Liver (tissue), 9 donors: ENCODE data around the gene NEK11. TPM values are rescaled to one million over a fixed set of nuclear protein-coding genes. Genes with fewer than 3 reads are reported as not detected.

ENCODE experiments used
- DNase-seq: peaks from one replicate; pipeline ENCODE4 v3.0.0-alpha.2; 2017; ENCODE audit warnings: low spot score
- H3K27ac ChIP-seq, 2 donors: one replicate each; pipeline ENCODE4 v1.7.0; 2013; ENCODE audit warnings: inconsistent platforms in 2 of 2, low read length in 2 of 2, control low read depth in 1 of 2, low read depth in 1 of 2, mild to moderate bottlenecking in 1 of 2
- H3K27me3 ChIP-seq, 4 donors: one replicate each; pipeline versions ENCODE4 v1.6.1 to v1.7.0; 2013; ENCODE audit warnings: low read length in 3 of 4, inconsistent platforms in 1 of 4, mild to moderate bottlenecking in 1 of 4, moderate library complexity in 1 of 4; ENCODE audit not compliant: control insufficient read depth in 4 of 4, insufficient read depth in 4 of 4
- H3K36me3 ChIP-seq, 4 donors: one replicate each; pipeline versions ENCODE4 v1.6.1 to v1.7.0; 2013; ENCODE audit warnings: low read length in 3 of 4, mild to moderate bottlenecking in 3 of 4, low read depth in 1 of 4, moderate library complexity in 1 of 4; ENCODE audit not compliant: control insufficient read depth in 4 of 4, insufficient read depth in 3 of 4
- H3K4me1 ChIP-seq, 4 donors: one replicate each; pipeline versions ENCODE4 v1.6.1 to v1.7.0; 2013; ENCODE audit warnings: low read length in 3 of 4, mild to moderate bottlenecking in 3 of 4, moderate library complexity in 1 of 4; ENCODE audit not compliant: control insufficient read depth in 4 of 4, insufficient read depth in 4 of 4
- H3K4me3 ChIP-seq, 3 donors: one replicate each; pipeline versions ENCODE4 v1.6.1 to v1.7.0; 2013; ENCODE audit warnings: low read length in 3 of 3, control low read depth in 1 of 3, low read depth in 1 of 3, mild to moderate bottlenecking in 1 of 3
- H3K9ac ChIP-seq, 2 donors: one replicate each; pipeline ENCODE4 v1.7.0; 2013; ENCODE audit warnings: low read length in 2 of 2, mild to moderate bottlenecking in 2 of 2, moderate library complexity in 2 of 2, control low read depth in 1 of 2, low read depth in 1 of 2
- H3K9me3 ChIP-seq, 4 donors: one replicate each; pipeline versions ENCODE4 v1.6.1 to v1.7.0; 2013; ENCODE audit warnings: low read length in 3 of 4; ENCODE audit not compliant: control insufficient read depth in 4 of 4
- EGR1 ChIP-seq, 2 donors: IDR thresholded peaks; 2 replicates each; pipeline ENCODE4 v1.6.1; 2016 to 2018; ENCODE audit warnings: antibody characterized with exemption in 2 of 2, low read depth in 2 of 2
- FOXA1 ChIP-seq: IDR thresholded peaks from 2 replicates; pipeline ENCODE4 v1.6.1; 2016; ENCODE audit warnings: antibody characterized with exemption
- FOXA2 ChIP-seq: IDR thresholded peaks from 2 replicates; pipeline ENCODE4 v1.6.1; 2016; ENCODE audit warnings: antibody characterized with exemption
- GABPA ChIP-seq, 2 donors: IDR thresholded peaks in 1 of 2; conservative IDR thresholded peaks in 1 of 2; 2 replicates each; pipeline ENCODE4 v1.6.1; 2016; ENCODE audit warnings: antibody characterized with exemption in 2 of 2, mild to moderate bottlenecking in 1 of 2, moderate library complexity in 1 of 2
- HNF4A ChIP-seq, 2 donors: conservative IDR thresholded peaks; 2 replicates each; pipeline ENCODE4 v1.6.1; 2016; ENCODE audit warnings: antibody characterized with exemption in 2 of 2, mild to moderate bottlenecking in 2 of 2
- JUND ChIP-seq, 2 donors: IDR thresholded peaks; 2 replicates each; pipeline ENCODE4 v1.6.1; 2016; ENCODE audit warnings: antibody characterized with exemption in 2 of 2
- NR2F2 ChIP-seq: IDR thresholded peaks from 2 replicates; pipeline ENCODE4 v1.6.1; 2016; ENCODE audit warnings: antibody characterized with exemption
- RAD21 ChIP-seq, 2 donors: IDR thresholded peaks; 2 replicates each; pipeline ENCODE4 v1.6.1; 2016; ENCODE audit warnings: antibody characterized with exemption in 2 of 2, mild to moderate bottlenecking in 2 of 2
- RXRA ChIP-seq, 2 donors: IDR thresholded peaks; 2 replicates each; pipeline ENCODE4 v1.6.1; 2017 to 2018; ENCODE audit warnings: antibody characterized with exemption in 2 of 2, mild to moderate bottlenecking in 1 of 2
- SP1 ChIP-seq: IDR thresholded peaks from 2 replicates; pipeline ENCODE4 v1.6.1; 2018; ENCODE audit warnings: antibody characterized with exemption, mild to moderate bottlenecking
- TAF1 ChIP-seq: conservative IDR thresholded peaks from 2 replicates; pipeline ENCODE4 v1.6.1; 2016; ENCODE audit warnings: antibody characterized with exemption, mild to moderate bottlenecking
- YY1 ChIP-seq: IDR thresholded peaks from 2 replicates; pipeline ENCODE4 v1.6.1; 2016; ENCODE audit warnings: antibody characterized with exemption, mild to moderate bottlenecking
- WGBS: extraction: QIAGEN DNeasy Blood & Tissue Kit; methylation state at CpG from one replicate; pipeline ENCODE4 v1.1.7; 2013; 5-methylcytosine and 5-hydroxymethylcytosine counted together
- polyA plus RNA-seq, 2 donors: library from polyadenylated mRNA; stranded (reverse) in 1 of 2; unstranded in 1 of 2; fragments of 200-250 nt in 1 of 2; fragments of >200 nt in 1 of 2; fragmentation: Nextera tagmentation in 1 of 2; extraction: Ambion mirVana in 1 of 2; gene quantifications; one replicate each; pipeline versions ENCODE4 v1.2.1 to v1.2.3, GENCODE V29; 2013 to 2015
- total RNA-seq, 2 donors: library from RNA; depleted of rRNA; stranded (reverse); fragments of >200 nt; gene quantifications; one replicate each; pipeline ENCODE4 v1.2.3, GENCODE V29; 2014
- TF ChIP-seq, protein P1 (sequence below): fragments of 150-350 bp; IDR thresholded peaks from 2 replicates; pipeline ENCODE4 v1.5.1; 2017; ENCODE audit warnings: improper control_type of control experiment, low read depth, low read length; ENCODE audit not compliant: missing input control
- TF ChIP-seq, protein P2 (sequence below): IDR thresholded peaks from 2 replicates; pipeline ENCODE4 v1.6.1; 2016; ENCODE audit warnings: antibody characterized with exemption
- TF ChIP-seq, protein P3 (sequence below): IDR thresholded peaks from 2 replicates; pipeline ENCODE4 v1.6.1; 2016; ENCODE audit warnings: antibody characterized with exemption
- TF ChIP-seq, protein P4 (sequence below): IDR thresholded peaks from 2 replicates; pipeline ENCODE4 v1.6.1; 2016; ENCODE audit warnings: antibody characterized with exemption, mild to moderate bottlenecking
- TF ChIP-seq, protein P5 (sequence below): IDR thresholded peaks from 2 replicates; pipeline ENCODE4 v1.6.1; 2016; ENCODE audit warnings: antibody characterized with exemption
- donor health status: healthy.
- donor health status: healthy.
- donor health status: healthy.
- donor health status: healthy.
- donor health status: healthy.

The NEK11 gene
- total and polyA plus RNA-seq, 4 donors = 0.35 to 0.92 (median 0.69) TPM

DNA sequence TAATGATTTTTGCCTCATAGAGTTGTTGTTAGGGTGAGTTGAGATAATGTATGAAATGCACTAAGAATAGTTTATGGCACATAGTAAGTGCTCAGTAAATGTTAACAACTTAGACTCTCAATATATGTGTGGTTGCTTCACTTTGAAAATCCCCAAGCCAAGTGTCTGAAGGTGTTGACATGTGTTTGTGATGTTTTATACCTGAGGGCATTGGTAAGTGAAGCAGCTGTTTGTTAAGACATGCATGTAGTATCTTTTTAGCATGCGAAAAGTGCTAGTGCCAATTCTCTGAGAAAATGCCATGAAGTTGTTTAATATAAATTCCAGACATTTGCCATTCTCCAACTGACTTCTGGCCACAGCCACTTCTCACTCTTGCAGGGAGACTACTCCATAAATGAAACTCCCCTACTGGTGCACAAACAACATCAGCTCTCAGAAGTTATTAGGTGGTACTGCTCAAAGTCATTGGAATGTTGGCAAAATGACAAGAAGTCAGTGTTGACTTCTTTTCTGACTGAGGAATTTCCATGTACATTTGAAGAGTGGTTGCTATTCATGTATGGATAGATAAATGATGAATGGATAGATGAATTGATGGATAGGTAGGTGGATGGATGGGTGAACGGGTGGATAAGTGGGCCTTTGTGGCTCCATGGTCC, 251.3 kb downstream of the NEK11 start:
- Histone ChIP-seq H3K9me3 (no peaks in the 10 kb centered on the region), H3K27ac (no peak overlapping the region), H3K36me3 (no peaks in the 10 kb centered on the region), H3K4me1 (no peaks in the 10 kb centered on the region), H3K9ac (no peak overlapping the region), H3K4me3 (no peak overlapping the region), H3K27me3 (no peaks in the 10 kb centered on the region)
- WGBS = 97% methylated on average over 2 of the region's 2 CpGs
- TF ChIP-seq, protein P1, sequence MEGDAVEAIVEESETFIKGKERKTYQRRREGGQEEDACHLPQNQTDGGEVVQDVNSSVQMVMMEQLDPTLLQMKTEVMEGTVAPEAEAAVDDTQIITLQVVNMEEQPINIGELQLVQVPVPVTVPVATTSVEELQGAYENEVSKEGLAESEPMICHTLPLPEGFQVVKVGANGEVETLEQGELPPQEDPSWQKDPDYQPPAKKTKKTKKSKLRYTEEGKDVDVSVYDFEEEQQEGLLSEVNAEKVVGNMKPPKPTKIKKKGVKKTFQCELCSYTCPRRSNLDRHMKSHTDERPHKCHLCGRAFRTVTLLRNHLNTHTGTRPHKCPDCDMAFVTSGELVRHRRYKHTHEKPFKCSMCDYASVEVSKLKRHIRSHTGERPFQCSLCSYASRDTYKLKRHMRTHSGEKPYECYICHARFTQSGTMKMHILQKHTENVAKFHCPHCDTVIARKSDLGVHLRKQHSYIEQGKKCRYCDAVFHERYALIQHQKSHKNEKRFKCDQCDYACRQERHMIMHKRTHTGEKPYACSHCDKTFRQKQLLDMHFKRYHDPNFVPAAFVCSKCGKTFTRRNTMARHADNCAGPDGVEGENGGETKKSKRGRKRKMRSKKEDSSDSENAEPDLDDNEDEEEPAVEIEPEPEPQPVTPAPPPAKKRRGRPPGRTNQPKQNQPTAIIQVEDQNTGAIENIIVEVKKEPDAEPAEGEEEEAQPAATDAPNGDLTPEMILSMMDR = no peak
- TF ChIP-seq, protein P2, sequence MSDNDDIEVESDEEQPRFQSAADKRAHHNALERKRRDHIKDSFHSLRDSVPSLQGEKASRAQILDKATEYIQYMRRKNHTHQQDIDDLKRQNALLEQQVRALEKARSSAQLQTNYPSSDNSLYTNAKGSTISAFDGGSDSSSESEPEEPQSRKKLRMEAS = no peak
- no peak for TF ChIP-seq SP1
- TF ChIP-seq, protein P3, sequence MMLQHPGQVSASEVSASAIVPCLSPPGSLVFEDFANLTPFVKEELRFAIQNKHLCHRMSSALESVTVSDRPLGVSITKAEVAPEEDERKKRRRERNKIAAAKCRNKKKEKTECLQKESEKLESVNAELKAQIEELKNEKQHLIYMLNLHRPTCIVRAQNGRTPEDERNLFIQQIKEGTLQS = no peak
- TF ChIP-seq, protein P4, sequence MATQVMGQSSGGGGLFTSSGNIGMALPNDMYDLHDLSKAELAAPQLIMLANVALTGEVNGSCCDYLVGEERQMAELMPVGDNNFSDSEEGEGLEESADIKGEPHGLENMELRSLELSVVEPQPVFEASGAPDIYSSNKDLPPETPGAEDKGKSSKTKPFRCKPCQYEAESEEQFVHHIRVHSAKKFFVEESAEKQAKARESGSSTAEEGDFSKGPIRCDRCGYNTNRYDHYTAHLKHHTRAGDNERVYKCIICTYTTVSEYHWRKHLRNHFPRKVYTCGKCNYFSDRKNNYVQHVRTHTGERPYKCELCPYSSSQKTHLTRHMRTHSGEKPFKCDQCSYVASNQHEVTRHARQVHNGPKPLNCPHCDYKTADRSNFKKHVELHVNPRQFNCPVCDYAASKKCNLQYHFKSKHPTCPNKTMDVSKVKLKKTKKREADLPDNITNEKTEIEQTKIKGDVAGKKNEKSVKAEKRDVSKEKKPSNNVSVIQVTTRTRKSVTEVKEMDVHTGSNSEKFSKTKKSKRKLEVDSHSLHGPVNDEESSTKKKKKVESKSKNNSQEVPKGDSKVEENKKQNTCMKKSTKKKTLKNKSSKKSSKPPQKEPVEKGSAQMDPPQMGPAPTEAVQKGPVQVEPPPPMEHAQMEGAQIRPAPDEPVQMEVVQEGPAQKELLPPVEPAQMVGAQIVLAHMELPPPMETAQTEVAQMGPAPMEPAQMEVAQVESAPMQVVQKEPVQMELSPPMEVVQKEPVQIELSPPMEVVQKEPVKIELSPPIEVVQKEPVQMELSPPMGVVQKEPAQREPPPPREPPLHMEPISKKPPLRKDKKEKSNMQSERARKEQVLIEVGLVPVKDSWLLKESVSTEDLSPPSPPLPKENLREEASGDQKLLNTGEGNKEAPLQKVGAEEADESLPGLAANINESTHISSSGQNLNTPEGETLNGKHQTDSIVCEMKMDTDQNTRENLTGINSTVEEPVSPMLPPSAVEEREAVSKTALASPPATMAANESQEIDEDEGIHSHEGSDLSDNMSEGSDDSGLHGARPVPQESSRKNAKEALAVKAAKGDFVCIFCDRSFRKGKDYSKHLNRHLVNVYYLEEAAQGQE = no peak
- no peak for TF ChIP-seq GABPA (IDR thresholded peaks at IDR 0.05 in 1 of 2, conservative IDR thresholded peaks at IDR 0.05 in 1 of 2)
- no peak for TF ChIP-seq NR2F2
- no peak for TF ChIP-seq FOXA1
- no peak for TF ChIP-seq EGR1 (IDR thresholded peaks at IDR 0.05; ENCODE audit: low read depth in 2 of 2)
- TF ChIP-seq YY1 = no peak
- no peak for TF ChIP-seq HNF4A (conservative IDR thresholded peaks at IDR 0.05)
- TF ChIP-seq, protein P5, sequence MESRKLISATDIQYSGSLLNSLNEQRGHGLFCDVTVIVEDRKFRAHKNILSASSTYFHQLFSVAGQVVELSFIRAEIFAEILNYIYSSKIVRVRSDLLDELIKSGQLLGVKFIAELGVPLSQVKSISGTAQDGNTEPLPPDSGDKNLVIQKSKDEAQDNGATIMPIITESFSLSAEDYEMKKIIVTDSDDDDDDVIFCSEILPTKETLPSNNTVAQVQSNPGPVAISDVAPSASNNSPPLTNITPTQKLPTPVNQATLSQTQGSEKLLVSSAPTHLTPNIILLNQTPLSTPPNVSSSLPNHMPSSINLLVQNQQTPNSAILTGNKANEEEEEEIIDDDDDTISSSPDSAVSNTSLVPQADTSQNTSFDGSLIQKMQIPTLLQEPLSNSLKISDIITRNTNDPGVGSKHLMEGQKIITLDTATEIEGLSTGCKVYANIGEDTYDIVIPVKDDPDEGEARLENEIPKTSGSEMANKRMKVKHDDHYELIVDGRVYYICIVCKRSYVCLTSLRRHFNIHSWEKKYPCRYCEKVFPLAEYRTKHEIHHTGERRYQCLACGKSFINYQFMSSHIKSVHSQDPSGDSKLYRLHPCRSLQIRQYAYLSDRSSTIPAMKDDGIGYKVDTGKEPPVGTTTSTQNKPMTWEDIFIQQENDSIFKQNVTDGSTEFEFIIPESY = no peak
- DNase-seq = no peak

DNA sequence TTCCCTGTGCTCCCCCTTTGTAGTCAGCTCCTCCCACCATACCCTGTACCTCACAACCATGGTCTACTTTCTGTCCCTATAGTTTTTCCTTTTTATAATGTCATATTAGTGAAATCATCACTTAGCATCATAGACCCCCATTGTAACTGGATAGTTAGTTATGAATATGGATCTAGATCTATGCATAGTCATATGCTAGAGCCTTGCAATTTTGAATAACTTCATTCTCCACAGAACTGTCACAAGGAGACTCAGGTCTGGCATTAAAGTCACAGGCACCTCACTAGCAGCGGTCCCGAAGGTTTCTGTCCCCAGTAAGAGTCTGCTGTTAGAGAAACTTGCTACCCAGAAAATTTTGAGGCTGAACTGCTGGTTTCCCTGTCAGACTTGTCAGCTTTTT, 252.9 kb downstream of the NEK11 start:
- Histone ChIP-seq H3K9ac (no peak overlapping the region), H3K9me3 (no peaks in the 10 kb centered on the region), H3K4me1 (no peaks in the 10 kb centered on the region), H3K27ac (no peak overlapping the region), H3K36me3 (no peaks in the 10 kb centered on the region), H3K27me3 (no peaks in the 10 kb centered on the region), H3K4me3 (no peak overlapping the region)
- no peak for DNase-seq
- TF ChIP-seq SP1 (no peak), RAD21 (IDR thresholded peaks at IDR 0.05) (no peak), FOXA2 (no peak), NR2F2 (no peak), FOXA1 (no peak), JUND (IDR thresholded peaks at IDR 0.05) (no peak), HNF4A (conservative IDR thresholded peaks at IDR 0.05) (no peak), RXRA (IDR thresholded peaks at IDR 0.05) (no peak), TAF1 (no peak)
- TF ChIP-seq, protein P4 = no peak
- TF ChIP-seq, protein P3 = no peak
- WGBS = 97% methylated on average over 2 of the region's 2 CpGs
